ENCODE results near the gene THOC7.

The THOC7 gene

DNA sequence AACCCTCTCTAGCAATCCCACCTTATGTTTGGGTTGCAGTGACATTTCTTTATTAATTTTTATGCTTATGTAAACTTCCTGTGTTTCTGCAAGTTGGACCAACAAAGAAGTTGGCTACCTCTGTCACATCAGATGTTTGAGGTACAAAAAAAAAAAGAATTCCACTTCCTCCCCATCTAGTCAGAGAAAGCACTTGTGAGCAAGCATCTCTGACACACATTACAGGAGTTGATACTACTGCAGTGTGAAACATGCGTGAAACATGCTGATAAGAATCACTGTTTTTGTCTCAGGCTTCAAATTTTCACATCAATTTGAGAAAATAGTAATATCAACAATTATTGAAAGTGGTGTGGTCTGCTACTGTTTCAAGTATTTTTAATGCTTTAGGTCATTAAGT is 47.3 kb upstream of the THOC7 start:
- TF ChIP-seq, protein P1, sequence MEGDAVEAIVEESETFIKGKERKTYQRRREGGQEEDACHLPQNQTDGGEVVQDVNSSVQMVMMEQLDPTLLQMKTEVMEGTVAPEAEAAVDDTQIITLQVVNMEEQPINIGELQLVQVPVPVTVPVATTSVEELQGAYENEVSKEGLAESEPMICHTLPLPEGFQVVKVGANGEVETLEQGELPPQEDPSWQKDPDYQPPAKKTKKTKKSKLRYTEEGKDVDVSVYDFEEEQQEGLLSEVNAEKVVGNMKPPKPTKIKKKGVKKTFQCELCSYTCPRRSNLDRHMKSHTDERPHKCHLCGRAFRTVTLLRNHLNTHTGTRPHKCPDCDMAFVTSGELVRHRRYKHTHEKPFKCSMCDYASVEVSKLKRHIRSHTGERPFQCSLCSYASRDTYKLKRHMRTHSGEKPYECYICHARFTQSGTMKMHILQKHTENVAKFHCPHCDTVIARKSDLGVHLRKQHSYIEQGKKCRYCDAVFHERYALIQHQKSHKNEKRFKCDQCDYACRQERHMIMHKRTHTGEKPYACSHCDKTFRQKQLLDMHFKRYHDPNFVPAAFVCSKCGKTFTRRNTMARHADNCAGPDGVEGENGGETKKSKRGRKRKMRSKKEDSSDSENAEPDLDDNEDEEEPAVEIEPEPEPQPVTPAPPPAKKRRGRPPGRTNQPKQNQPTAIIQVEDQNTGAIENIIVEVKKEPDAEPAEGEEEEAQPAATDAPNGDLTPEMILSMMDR (IDR thresholded peaks at IDR 0.05): no peak
- Histone ChIP-seq H3K27ac (no peak overlapping the region), H3K9ac (no peak overlapping the region)

DNA sequence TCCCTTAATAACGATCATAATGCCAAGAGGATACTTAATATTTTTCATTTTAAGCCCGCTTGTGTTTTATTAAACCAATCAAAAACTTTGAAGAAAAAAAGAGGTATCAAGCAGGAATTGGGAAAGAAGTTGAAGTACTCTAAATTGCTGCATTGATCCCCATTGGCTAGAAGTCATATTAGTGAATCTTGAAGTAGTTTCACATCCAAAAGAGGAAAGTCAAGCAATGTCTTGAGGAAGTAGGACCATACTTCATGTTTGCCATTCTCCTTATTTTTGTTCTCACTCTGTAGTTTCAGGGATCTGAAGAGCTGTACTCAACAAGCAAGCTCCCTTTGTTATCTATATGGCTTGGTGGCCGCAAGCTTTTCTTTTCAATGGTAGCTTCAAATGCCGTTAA is 46.4 kb upstream of the THOC7 start:
- H3K4me2 ChIP-seq (ENCODE audit: low read length): no peak overlapping the region
- TF ChIP-seq, protein P1 (IDR thresholded peaks at IDR 0.05): no peak
- no peaks in the 10 kb centered on the region for H3K9me3 ChIP-seq (ENCODE audit: control insufficient read depth, low read length)
- H3K9ac ChIP-seq: no peak overlapping the region
- H3K4me3 ChIP-seq (ENCODE audit: low read depth, low read length): no peak overlapping the region
- H3K4me1 ChIP-seq: peaks cover 14% of the 10 kb centered on the region
- H3K27me3 ChIP-seq (ENCODE audit: control insufficient read depth, insufficient read depth, low read length): no peaks in the 10 kb centered on the region
- H2AFZ ChIP-seq: no peak overlapping the region
- no peaks in the 10 kb centered on the region for H3K36me3 ChIP-seq (ENCODE audit: control insufficient read depth, insufficient read depth, low read length)
- H3K27ac ChIP-seq: no peak overlapping the region
- peaks cover 3% of the 10 kb centered on the region for H3K79me2 ChIP-seq

More for the DNA sequence above, 47.3 kb upstream of the THOC7 start:
- H3K36me3 ChIP-seq (ENCODE audit: control insufficient read depth, insufficient read depth, low read length): no peaks in the 10 kb centered on the region
- H3K9me3 ChIP-seq (ENCODE audit: control insufficient read depth, low read length): no peaks in the 10 kb centered on the region
- peaks cover 14% of the 10 kb centered on the region for H3K4me1 ChIP-seq
- H3K79me2 ChIP-seq: peaks cover 5% of the 10 kb centered on the region
- no peaks in the 10 kb centered on the region for H3K27me3 ChIP-seq (ENCODE audit: control insufficient read depth, insufficient read depth, low read length)
- no peak overlapping the region for H3K4me3 ChIP-seq (ENCODE audit: low read depth, low read length)
- H2AFZ ChIP-seq: no peak overlapping the region
- H3K4me2 ChIP-seq (ENCODE audit: low read length): no peak overlapping the region

DNA sequence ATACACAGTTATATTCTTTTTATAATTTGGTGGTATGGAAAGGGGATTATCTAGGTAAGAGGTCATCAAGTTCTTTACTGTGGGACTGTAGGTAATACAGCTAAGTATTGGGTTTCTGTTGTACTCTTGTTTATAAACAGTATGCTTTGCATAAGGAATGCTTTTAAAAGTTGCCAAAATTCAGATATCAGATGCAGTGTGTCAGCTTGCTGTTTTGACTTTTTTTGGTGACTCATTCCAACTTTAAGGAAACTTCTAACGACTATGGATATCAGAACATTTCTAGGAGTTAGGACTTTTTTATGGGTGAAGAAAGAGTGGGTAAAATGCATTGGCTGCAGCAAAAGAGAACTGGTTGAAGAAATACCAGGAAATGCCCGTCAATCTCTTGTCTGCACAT is 45.8 kb upstream of the THOC7 start:
- Histone ChIP-seq H3K79me2 (peaks cover 7% of the 10 kb centered on the region), H2AFZ (no peak overlapping the region), H3K9me3 (ENCODE audit: control insufficient read depth, low read length) (no peaks in the 10 kb centered on the region), H3K36me3 (ENCODE audit: control insufficient read depth, insufficient read depth, low read length) (no peaks in the 10 kb centered on the region), H3K4me3 (ENCODE audit: low read depth, low read length) (no peak overlapping the region), H3K4me2 (ENCODE audit: low read length) (no peak overlapping the region), H3K27ac (no peak overlapping the region), H3K4me1 (peaks cover 11% of the 10 kb centered on the region), H3K27me3 (ENCODE audit: control insufficient read depth, insufficient read depth, low read length) (no peaks in the 10 kb centered on the region), H3K9ac (no peak overlapping the region)
- TF ChIP-seq, protein P1 (IDR thresholded peaks at IDR 0.05): no peak

DNA sequence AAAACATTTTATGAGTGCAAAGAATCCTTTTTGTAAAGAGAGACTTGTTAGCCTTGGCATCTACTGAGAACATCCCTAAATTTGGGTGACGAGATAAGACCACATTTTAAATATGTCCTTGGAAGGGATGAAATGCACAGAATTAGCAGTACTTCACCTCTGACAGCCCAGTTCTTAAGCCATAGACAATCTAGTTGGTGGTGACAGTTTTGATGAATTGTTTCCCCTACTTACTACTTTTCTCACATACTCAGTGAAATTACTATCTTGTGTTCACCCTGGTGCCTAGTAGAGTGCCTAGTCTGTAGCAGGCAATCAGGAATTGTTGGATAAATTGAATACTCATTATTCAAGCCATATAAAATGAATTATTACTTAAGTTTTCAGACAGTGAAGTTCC is 45.2 kb upstream of the THOC7 start:
- Histone ChIP-seq H3K4me2 (ENCODE audit: low read length) (no peak overlapping the region), H3K79me2 (peaks cover 9% of the 10 kb centered on the region), H3K4me3 (ENCODE audit: low read depth, low read length) (no peak overlapping the region), H3K9ac (no peak overlapping the region), H2AFZ (no peak overlapping the region), H3K27ac (no peak overlapping the region), H3K27me3 (ENCODE audit: control insufficient read depth, insufficient read depth, low read length) (no peaks in the 10 kb centered on the region), H3K4me1 (peaks cover 4% of the 10 kb centered on the region), H3K36me3 (ENCODE audit: control insufficient read depth, insufficient read depth, low read length) (no peaks in the 10 kb centered on the region), H3K9me3 (ENCODE audit: control insufficient read depth, low read length) (no peaks in the 10 kb centered on the region)
- TF ChIP-seq, protein P1 (IDR thresholded peaks at IDR 0.05): no peak

DNA sequence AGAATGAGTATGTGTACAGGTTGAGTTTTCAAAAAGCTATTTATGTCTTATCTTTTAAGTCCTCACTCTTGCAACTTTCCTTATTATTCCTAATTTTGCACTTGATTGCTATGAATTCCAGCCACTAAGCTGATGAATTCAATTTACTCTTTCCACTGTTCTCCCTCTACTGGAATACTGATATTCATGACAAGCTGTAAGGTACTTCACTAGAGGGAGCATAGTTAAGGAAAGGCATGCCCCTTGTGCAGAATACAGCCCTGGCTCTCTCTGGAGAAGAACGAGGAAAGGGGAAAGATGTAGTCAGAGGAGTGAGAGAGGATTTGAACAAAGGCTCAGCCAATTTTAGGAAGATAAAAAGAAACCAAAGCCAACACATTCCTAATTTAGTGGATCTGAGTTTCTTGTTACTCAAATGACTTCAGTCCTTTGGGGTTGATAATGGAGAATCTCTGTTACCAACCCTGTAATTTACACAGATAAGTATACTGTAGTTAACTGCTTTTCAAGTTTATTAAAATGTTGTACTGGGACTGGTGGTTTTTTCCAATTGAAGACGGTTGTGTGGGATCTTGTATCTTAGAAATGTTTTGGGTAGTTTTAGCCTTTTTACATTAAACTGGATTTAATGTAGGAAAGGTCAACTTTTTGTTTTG is 44.6 kb upstream of the THOC7 start:
- H2AFZ ChIP-seq: no peak overlapping the region
- TF ChIP-seq, protein P1 (IDR thresholded peaks at IDR 0.05): no peak
- H3K9me3 ChIP-seq (ENCODE audit: control insufficient read depth, low read length): no peaks in the 10 kb centered on the region
- no peak overlapping the region for H3K9ac ChIP-seq
- peaks cover 9% of the 10 kb centered on the region for H3K79me2 ChIP-seq
- H3K36me3 ChIP-seq (ENCODE audit: control insufficient read depth, insufficient read depth, low read length): no peaks in the 10 kb centered on the region
- H3K4me3 ChIP-seq (ENCODE audit: low read depth, low read length): no peak overlapping the region
- no peak overlapping the region for H3K27ac ChIP-seq
- H3K4me2 ChIP-seq (ENCODE audit: low read length): no peak overlapping the region
- H3K4me1 ChIP-seq: no peaks in the 10 kb centered on the region
- no peaks in the 10 kb centered on the region for H3K27me3 ChIP-seq (ENCODE audit: control insufficient read depth, insufficient read depth, low read length)
